GM18858 (cell line): ENCODE measurements around the gene CNRIP1.

Source experiments
- ATAC-seq: cut with Tn5 transposase; IDR thresholded peaks from one replicate; pipeline ENCODE4 v1.9.1; 2021; ENCODE audit not compliant: unreplicated experiment

The CNRIP1 gene

GRCh38 chr2:68252400-68253218 is 67.1 kb downstream of the CNRIP1 start, which contains the start of gene PPP3R1:
PPP3R1 (minus strand) TSS chr2:68252532; CDS start chr2:68252127, 405 bp downstream.
- ATAC-seq, result peak; percentile 67

GRCh38 chr2:68251855-68252399 is 67.8 kb downstream of the CNRIP1 start:
- ATAC-seq, result no peak

GRCh38 chr2:68251187-68251854 is 68.4 kb downstream of the CNRIP1 start:
- peak; percentile 41 for ATAC-seq

GRCh38 chr2:68250652-68251186 is 69.0 kb downstream of the CNRIP1 start:
- ATAC-seq, result no peak

- ATAC-seq, result no peak
Measured at GRCh38 chr2:68250196-68250595, 69.6 kb downstream of the CNRIP1 start.

- no peak for ATAC-seq
Measured at GRCh38 chr2:68248806-68249205, 70.9 kb downstream of the CNRIP1 start.

GRCh38 chr2:68248361-68248760 is 71.4 kb downstream of the CNRIP1 start:
- no peak for ATAC-seq

- no peak for ATAC-seq
Measured at GRCh38 chr2:68246396-68246795, 73.4 kb downstream of the CNRIP1 start.

GRCh38 chr2:68245672-68246071 is 74.1 kb downstream of the CNRIP1 start:
- no peak for ATAC-seq

GRCh38 chr2:68245066-68245465 is 74.7 kb downstream of the CNRIP1 start:
- ATAC-seq, result no peak

- no peak for ATAC-seq
Measured at GRCh38 chr2:68244456-68244855, 75.3 kb downstream of the CNRIP1 start.
